K562 (cell line): ENCODE results near the gene DAAM1.

Experiments
- CTCF ChIP-seq, 3 experiments: IDR thresholded peaks in 2 of 3; conservative IDR thresholded peaks in 1 of 3; 2 replicates each; pipeline ENCODE4 v1.5.1; 2011 to 2012; ENCODE audit warnings: low read length in 3 of 3, mild to moderate bottlenecking in 3 of 3, control low read depth in 2 of 3, improper control_type of control experiment in 1 of 3, inconsistent platforms in 1 of 3, low read depth in 1 of 3, mixed read lengths in 1 of 3, moderate library complexity in 1 of 3; ENCODE audit not compliant: insufficient read depth in 2 of 3
- IRF2 ChIP-seq: sonication (generic); formaldehyde crosslinking; IDR thresholded peaks from 2 replicates; pipeline ENCODE4 v1.8.1; 2022; ENCODE audit warnings: mild to moderate bottlenecking, missing genetic modification reagents
- MAFK ChIP-seq: IDR thresholded peaks from 2 replicates; pipeline ENCODE4 v1.6.1; 2011; ENCODE audit warnings: low read length, improper control_type of control experiment
- TCF7L2 ChIP-seq: fragments of 150-350 bp; IDR thresholded peaks from 2 replicates; pipeline ENCODE4 v1.6.1; 2016; ENCODE audit warnings: low read depth, mild to moderate bottlenecking, low read length, moderate library complexity

DNA sequence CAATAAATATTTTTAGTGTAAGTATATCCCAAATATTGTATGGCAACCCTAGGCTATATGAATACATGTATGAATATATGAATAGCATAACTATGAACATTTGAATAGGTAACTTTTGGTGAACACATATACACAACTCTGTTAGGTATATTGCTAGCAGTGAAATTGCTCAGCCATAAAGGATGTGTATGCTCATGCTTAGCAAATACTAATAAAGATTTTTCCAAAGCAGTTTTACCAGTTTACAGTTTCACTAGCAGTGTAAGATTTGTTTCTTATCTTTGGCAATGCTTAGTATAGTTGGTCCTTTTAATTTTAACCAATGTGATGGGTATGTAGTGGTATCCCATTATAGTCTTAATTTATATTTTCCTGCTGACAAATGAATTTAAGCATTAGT is 5.3 kb upstream of the DAAM1 start:
- TF ChIP-seq TCF7L2, result no peak
- no peak for TF ChIP-seq CTCF (IDR thresholded peaks at IDR 0.05 in 2 of 3, conservative IDR thresholded peaks at IDR 0.05 in 1 of 3; ENCODE audit: insufficient read depth in 2 of 3, low read depth in 1 of 3, low read length in 3 of 3)
- TF ChIP-seq MAFK, result no peak
- no peak for TF ChIP-seq IRF2 (CRISPR knock-in tag)
